ENCODE data around the gene EPB41L4A. TPM values are rescaled to one million over a fixed set of nuclear protein-coding genes. Genes with fewer than 3 reads are reported as not detected.

EPB41L4A gene
- total and polyA plus RNA-seq, 8 donors: 4.4 to 77.6 (median 12.1) TPM

GRCh38 chr5:112348387-112348786 is 70.7 kb downstream of the EPB41L4A start:
- intact Hi-C loops (cut with DNase I; ENCODE audit: low total_unique reads): no loop called here
- WGBS, 5 donors: 62 to 77% (median 69%) methylated on average over 4 of the region's 4 CpGs
- Histone ChIP-seq H3K4me1 (no peaks in the 10 kb centered on the region), H3K36me3 (no peaks in the 10 kb centered on the region), H3K4me3 (no peak overlapping the region), H3K27me3 (no peaks in the 10 kb centered on the region), H3K27ac (no peak overlapping the region), H3K9me3 (no peaks in the 10 kb centered on the region)
- DNase-seq: no peak
- TF ChIP-seq, protein P1, sequence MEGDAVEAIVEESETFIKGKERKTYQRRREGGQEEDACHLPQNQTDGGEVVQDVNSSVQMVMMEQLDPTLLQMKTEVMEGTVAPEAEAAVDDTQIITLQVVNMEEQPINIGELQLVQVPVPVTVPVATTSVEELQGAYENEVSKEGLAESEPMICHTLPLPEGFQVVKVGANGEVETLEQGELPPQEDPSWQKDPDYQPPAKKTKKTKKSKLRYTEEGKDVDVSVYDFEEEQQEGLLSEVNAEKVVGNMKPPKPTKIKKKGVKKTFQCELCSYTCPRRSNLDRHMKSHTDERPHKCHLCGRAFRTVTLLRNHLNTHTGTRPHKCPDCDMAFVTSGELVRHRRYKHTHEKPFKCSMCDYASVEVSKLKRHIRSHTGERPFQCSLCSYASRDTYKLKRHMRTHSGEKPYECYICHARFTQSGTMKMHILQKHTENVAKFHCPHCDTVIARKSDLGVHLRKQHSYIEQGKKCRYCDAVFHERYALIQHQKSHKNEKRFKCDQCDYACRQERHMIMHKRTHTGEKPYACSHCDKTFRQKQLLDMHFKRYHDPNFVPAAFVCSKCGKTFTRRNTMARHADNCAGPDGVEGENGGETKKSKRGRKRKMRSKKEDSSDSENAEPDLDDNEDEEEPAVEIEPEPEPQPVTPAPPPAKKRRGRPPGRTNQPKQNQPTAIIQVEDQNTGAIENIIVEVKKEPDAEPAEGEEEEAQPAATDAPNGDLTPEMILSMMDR (IDR thresholded peaks at IDR 0.05): no peak
- TF ChIP-seq EP300 (IDR thresholded peaks at IDR 0.05): no peak
- no peak for TF ChIP-seq POLR2AphosphoS5 (IDR thresholded peaks at IDR 0.05)
- TF ChIP-seq POLR2A (IDR thresholded peaks at IDR 0.05): no peak

- TF ChIP-seq POLR2A (IDR thresholded peaks at IDR 0.05) (no peak), POLR2AphosphoS5 (IDR thresholded peaks at IDR 0.05) (no peak), EP300 (IDR thresholded peaks at IDR 0.05) (no peak)
- TF ChIP-seq, protein P1 (IDR thresholded peaks at IDR 0.05): no peak
- WGBS, 5 donors: 46 to 59% (median 49%) methylated on average over 3 of the region's 3 CpGs
- intact Hi-C loops (cut with DNase I; ENCODE audit: low total_unique reads): no loop called here
- H3K36me3 ChIP-seq: no peaks in the 10 kb centered on the region
- no peaks in the 10 kb centered on the region for H3K27me3 ChIP-seq
- no peaks in the 10 kb centered on the region for H3K9me3 ChIP-seq
- no peak overlapping the region for H3K4me3 ChIP-seq
- peaks cover 0 to 6% (median 0%) of the 10 kb centered on the region in 4 donors for H3K4me1 ChIP-seq
- no peak for DNase-seq
- H3K27ac ChIP-seq: no peak overlapping the region
These were observed 72.5 kb downstream of the EPB41L4A start for GRCh38 chr5:112346411-112347044.

DNA sequence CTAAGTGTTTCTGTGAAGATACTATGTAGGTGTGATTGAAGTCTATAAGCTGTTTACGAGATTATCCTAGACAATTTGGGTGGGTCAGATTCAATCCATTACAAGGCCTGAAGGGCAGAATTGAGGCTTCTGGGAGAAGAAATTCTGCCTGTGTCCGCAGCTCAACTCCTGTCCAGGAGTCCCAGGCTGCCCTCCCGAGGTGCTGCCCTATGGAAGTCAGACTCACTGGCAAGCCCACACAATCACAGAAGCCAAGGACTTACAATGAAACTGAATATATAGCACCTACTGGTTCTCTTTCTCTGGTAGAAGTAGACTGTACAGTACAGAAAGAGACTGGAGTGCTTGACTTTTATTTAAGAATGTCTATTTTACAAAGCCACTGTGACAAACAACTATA is 74.5 kb downstream of the EPB41L4A start:
- TF ChIP-seq, protein P1 (IDR thresholded peaks at IDR 0.05): no peak
- TF ChIP-seq POLR2AphosphoS5 (IDR thresholded peaks at IDR 0.05) (no peak), POLR2A (IDR thresholded peaks at IDR 0.05) (no peak), EP300 (IDR thresholded peaks at IDR 0.05) (no peak)
- DNase-seq: no peak
- intact Hi-C loops (cut with DNase I; ENCODE audit: low total_unique reads): no loop called here

GRCh38 chr5:112342389-112342788 is 76.7 kb downstream of the EPB41L4A start:
- peaks cover 0 to 20% (median 12%) of the 10 kb centered on the region in 4 donors for H3K4me1 ChIP-seq
- H3K4me3 ChIP-seq: no peak overlapping the region
- no peak overlapping the region for H3K27ac ChIP-seq
- no peaks in the 10 kb centered on the region for H3K9me3 ChIP-seq
- WGBS, 5 donors: 38 to 56% (median 44%) methylated on average over 3 of the region's 3 CpGs
- no peak for DNase-seq
- H3K27me3 ChIP-seq: no peaks in the 10 kb centered on the region
- H3K36me3 ChIP-seq: no peaks in the 10 kb centered on the region
- TF ChIP-seq, protein P1 (IDR thresholded peaks at IDR 0.05): no peak
- TF ChIP-seq EP300 (IDR thresholded peaks at IDR 0.05): no peak
- no peak for TF ChIP-seq POLR2A (IDR thresholded peaks at IDR 0.05)
- TF ChIP-seq POLR2AphosphoS5 (IDR thresholded peaks at IDR 0.05): no peak
- intact Hi-C loops (cut with DNase I; ENCODE audit: low total_unique reads): no loop called here

More for the DNA sequence above, 74.5 kb downstream of the EPB41L4A start:
- 80 to 92% (median 89%) methylated on average over 3 of the region's 3 CpGs for WGBS, 5 donors
- no peaks in the 10 kb centered on the region for H3K27me3 ChIP-seq
- H3K9me3 ChIP-seq: no peaks in the 10 kb centered on the region
- no peak overlapping the region for H3K4me3 ChIP-seq
- H3K27ac ChIP-seq: no peak overlapping the region
- peaks cover 0 to 10% (median 2%) of the 10 kb centered on the region in 4 donors for H3K4me1 ChIP-seq
- H3K36me3 ChIP-seq: no peaks in the 10 kb centered on the region

All from stomach (tissue), 9 donors.